Panc1 (cell line): Measurements from ENCODE around the gene FLVCR1. TPM values are rescaled to one million over a fixed set of nuclear protein-coding genes. Genes with fewer than 3 reads are reported as not detected.

Experiments
- ATAC-seq: fragments of 200-7000 bp; cut with Tn5 transposase; 2 replicates; pipeline ENCODE4 v1.9.1; 2020; ENCODE audit warnings: mild to moderate bottlenecking, moderate library complexity
- BruUV-seq: library from RNA; stranded (reverse); fragments of 400-500 nt; replicated peaks from 2 replicates; lab custom pipeline; 2021; lab: Mats Ljungman, UMichigan
- CTCF ChIA-PET: fragments of 300-600 bp; sonication (Branson Sonifier 250); formaldehyde crosslinking; loops from one replicate; lab custom pipeline; 2022; ENCODE audit warnings: antibody characterized with exemption; lab: Charles Lee
- POLR2A ChIA-PET: fragments of 300-600 bp; sonication (Branson Sonifier 250); formaldehyde crosslinking; loops from one replicate; lab custom pipeline; 2022; ENCODE audit warnings: antibody characterized with exemption; lab: Charles Lee
- DNase-seq: peaks from one replicate; pipeline ENCODE4 v3.0.0-alpha.2; 2010; ENCODE audit warnings: low read depth, low spot score
- H3K27ac ChIP-seq: 2 replicates; pipeline ENCODE4 v1.5.1; 2011; ENCODE audit warnings: mild to moderate bottlenecking, low read length, inconsistent platforms
- H3K27me3 ChIP-seq: fragments of 200-500 bp; sonication (Bioruptor generic); 2 replicates; pipeline ENCODE4 v1.6.0; 2014; ENCODE audit warnings: low read length, inconsistent platforms; ENCODE audit not compliant: control insufficient read depth, insufficient read depth
- H3K36me3 ChIP-seq: fragments of 200-500 bp; sonication (Bioruptor generic); 2 replicates; pipeline ENCODE4 v1.5.1; 2014; ENCODE audit warnings: inconsistent platforms, mild to moderate bottlenecking, low read length, moderate library complexity; ENCODE audit not compliant: control insufficient read depth, insufficient read depth
- H3K4me1 ChIP-seq: 2 replicates; pipeline ENCODE4 v1.5.1; 2011; ENCODE audit warnings: inconsistent platforms, mild to moderate bottlenecking, low read length, moderate library complexity; ENCODE audit not compliant: control insufficient read depth, insufficient read depth
- H3K4me3 ChIP-seq, 2 experiments: 2 replicates each; pipeline ENCODE4 v1.5.1; 2011 to 2012; ENCODE audit warnings: low read depth in 2 of 2, low read length in 2 of 2, mild to moderate bottlenecking in 2 of 2, inconsistent platforms in 1 of 2, moderate library complexity in 1 of 2
- H3K9me3 ChIP-seq: fragments of 200-500 bp; sonication (Bioruptor generic); 2 replicates; pipeline ENCODE4 v1.5.1; 2014; ENCODE audit warnings: low read depth, mild to moderate bottlenecking, inconsistent platforms, low read length, moderate library complexity; ENCODE audit not compliant: control insufficient read depth, insufficient read depth
- CTCF ChIP-seq: fragments of 450-650 bp; IDR thresholded peaks from 2 replicates; pipeline ENCODE4 v1.5.1; 2017; ENCODE audit warnings: mild to moderate bottlenecking
- POLR2AphosphoS5 ChIP-seq: IDR thresholded peaks from 2 replicates; pipeline ENCODE4 v1.6.1; 2012; ENCODE audit warnings: mild to moderate bottlenecking, low read depth, low read length, moderate library complexity
- SIN3A ChIP-seq: IDR thresholded peaks from 2 replicates; pipeline ENCODE4 v1.6.1; 2012; ENCODE audit warnings: low read depth, mild to moderate bottlenecking, low read length, moderate library complexity, borderline replicate concordance; ENCODE audit not compliant: insufficient read depth
- TCF7L2 ChIP-seq: IDR thresholded peaks from 2 replicates; pipeline ENCODE4 v1.6.1; 2011; ENCODE audit warnings: mild to moderate bottlenecking, low read depth, low read length, inconsistent platforms
- in situ Hi-C: cut with HindIII; loops from 2 replicates; pipeline ENCODE4 v1.10.0; 2016; ENCODE audit warnings: low sequenced_read_pairs, low pct_unique_long_range_greater_than_20kb
- intact Hi-C: fragments of 100-400 bp; cut with micrococcal nuclease; formaldehyde crosslinking; loops from one replicate; pipeline ENCODE4 v1.10.0; 2022; ENCODE audit not compliant: unreplicated experiment
- total RNA-seq: library from RNA; stranded (reverse); gene quantifications from one replicate; pipeline ENCODE4 v1.2.1, GENCODE V29; 2021; ENCODE audit not compliant: unreplicated experiment
- TF ChIP-seq, protein P1 (sequence below), 2 experiments: IDR thresholded peaks; 2 replicates each; pipeline ENCODE4 v1.6.1; 2011 to 2012; ENCODE audit warnings: low read depth in 2 of 2, control low read depth in 1 of 2, low read length in 1 of 2, mild to moderate bottlenecking in 1 of 2, moderate library complexity in 1 of 2; ENCODE audit not compliant: insufficient read depth in 1 of 2

The FLVCR1 gene
- total RNA-seq, 1 experiment from 2014 or later, result 21.4 TPM

DNA sequence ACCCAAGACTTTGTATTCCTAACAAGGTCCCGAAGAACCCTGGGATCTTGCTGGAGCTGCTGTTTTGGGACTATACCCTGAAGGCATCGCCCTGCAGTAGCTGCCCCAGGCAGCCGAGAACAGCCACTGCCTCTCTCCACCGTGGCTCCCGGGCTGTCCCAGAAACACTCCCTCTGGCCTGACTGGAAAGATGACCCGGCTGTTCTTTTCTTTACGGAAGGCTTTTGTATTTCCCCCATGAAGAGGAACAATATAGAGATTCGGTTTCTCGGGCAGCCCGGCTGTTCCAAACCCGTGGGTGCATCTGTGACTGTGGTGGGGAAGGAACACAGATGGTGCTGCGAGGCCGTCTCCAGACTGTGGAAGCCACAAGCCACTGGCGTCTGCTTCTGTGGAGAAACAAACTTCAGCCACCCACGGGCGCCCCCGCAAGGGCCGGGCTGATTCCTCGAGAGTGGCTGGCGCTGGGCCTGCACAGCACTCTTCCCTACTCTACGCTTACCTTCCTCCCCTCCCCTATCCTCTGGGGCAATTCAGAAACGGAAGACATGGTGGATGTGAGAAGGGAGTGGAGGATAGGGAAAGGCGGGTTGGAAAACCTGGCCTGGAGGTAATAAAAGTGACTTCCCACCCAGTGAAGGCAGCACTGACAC lies 58.5 kb downstream of the FLVCR1 start:
- no peaks in the 10 kb centered on the region for H3K4me1 ChIP-seq
- DNase-seq (no peak), ATAC-seq (peak; percentile 53)
- H3K27ac ChIP-seq, result no peak overlapping the region
- CTCF ChIA-PET, result no interaction called here
- POLR2A ChIA-PET, result no interaction called here
- in situ Hi-C loops, result no loop called here
- intact Hi-C loops, result no loop called here
- H3K36me3 ChIP-seq, result no peaks in the 10 kb centered on the region
- no peaks in the 10 kb centered on the region for H3K9me3 ChIP-seq
- no peaks in the 10 kb centered on the region for H3K27me3 ChIP-seq
- H3K4me3 ChIP-seq, result no peak overlapping the region
- TF ChIP-seq, protein P1, sequence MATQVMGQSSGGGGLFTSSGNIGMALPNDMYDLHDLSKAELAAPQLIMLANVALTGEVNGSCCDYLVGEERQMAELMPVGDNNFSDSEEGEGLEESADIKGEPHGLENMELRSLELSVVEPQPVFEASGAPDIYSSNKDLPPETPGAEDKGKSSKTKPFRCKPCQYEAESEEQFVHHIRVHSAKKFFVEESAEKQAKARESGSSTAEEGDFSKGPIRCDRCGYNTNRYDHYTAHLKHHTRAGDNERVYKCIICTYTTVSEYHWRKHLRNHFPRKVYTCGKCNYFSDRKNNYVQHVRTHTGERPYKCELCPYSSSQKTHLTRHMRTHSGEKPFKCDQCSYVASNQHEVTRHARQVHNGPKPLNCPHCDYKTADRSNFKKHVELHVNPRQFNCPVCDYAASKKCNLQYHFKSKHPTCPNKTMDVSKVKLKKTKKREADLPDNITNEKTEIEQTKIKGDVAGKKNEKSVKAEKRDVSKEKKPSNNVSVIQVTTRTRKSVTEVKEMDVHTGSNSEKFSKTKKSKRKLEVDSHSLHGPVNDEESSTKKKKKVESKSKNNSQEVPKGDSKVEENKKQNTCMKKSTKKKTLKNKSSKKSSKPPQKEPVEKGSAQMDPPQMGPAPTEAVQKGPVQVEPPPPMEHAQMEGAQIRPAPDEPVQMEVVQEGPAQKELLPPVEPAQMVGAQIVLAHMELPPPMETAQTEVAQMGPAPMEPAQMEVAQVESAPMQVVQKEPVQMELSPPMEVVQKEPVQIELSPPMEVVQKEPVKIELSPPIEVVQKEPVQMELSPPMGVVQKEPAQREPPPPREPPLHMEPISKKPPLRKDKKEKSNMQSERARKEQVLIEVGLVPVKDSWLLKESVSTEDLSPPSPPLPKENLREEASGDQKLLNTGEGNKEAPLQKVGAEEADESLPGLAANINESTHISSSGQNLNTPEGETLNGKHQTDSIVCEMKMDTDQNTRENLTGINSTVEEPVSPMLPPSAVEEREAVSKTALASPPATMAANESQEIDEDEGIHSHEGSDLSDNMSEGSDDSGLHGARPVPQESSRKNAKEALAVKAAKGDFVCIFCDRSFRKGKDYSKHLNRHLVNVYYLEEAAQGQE (IDR thresholded peaks at IDR 0.05; ENCODE audit: insufficient read depth in 1 of 2, low read depth in 2 of 2, low read length in 1 of 2), result no peak
- no peak for TF ChIP-seq POLR2AphosphoS5
- no peak for TF ChIP-seq CTCF
- TF ChIP-seq SIN3A, result no peak
- no peak for TF ChIP-seq TCF7L2
- BruUV-seq, result no TSS peak

GRCh38 chr1:212917134-212917485 lies 59.0 kb downstream of the FLVCR1 start:
- no peak overlapping the region for H3K27ac ChIP-seq
- in situ Hi-C loops, result no loop called here

More at GRCh38 chr1:212917134-212917485, 59.0 kb downstream of the FLVCR1 start:
- no peak for TF ChIP-seq CTCF
- no peak for ATAC-seq
- POLR2A ChIA-PET, result interaction anchor here (0.7 kb wide), 1 partner anchor 10 kb away, joined by 4 read pairs; no protein-coding TSS in a partner anchor
- no TSS peak for BruUV-seq
- Histone ChIP-seq H3K27me3 (no peaks in the 10 kb centered on the region), H3K4me3 (no peak overlapping the region), H3K4me1 (no peaks in the 10 kb centered on the region), H3K36me3 (no peaks in the 10 kb centered on the region), H3K9me3 (no peaks in the 10 kb centered on the region)
- intact Hi-C loops, result no loop called here
- DNase-seq, result no peak
- CTCF ChIA-PET, result no interaction called here
